OCI-LY7 (cell line): ENCODE data around the gene GPR42. TPM values are rescaled to one million over a fixed set of nuclear protein-coding genes. Genes with fewer than 3 reads are reported as not detected.

ENCODE experiments used
- BruUV-seq: library from RNA; stranded (reverse); fragments of 400-500 nt; replicated peaks from 2 replicates; lab custom pipeline; 2021; lab: Mats Ljungman, UMichigan
- CTCF ChIA-PET: fragments of 300-600 bp; sonication (Branson Sonifier 250); formaldehyde crosslinking; loops from one replicate; lab custom pipeline; 2022; ENCODE audit warnings: antibody characterized with exemption; ENCODE audit not compliant: unreplicated experiment; lab: Charles Lee
- POLR2A ChIA-PET: fragments of 300-600 bp; sonication (Branson Sonifier 250); formaldehyde crosslinking; loops from one replicate; lab custom pipeline; 2022; ENCODE audit warnings: antibody characterized with exemption; lab: Charles Lee
- DNase-seq: peaks from one replicate; pipeline ENCODE4 v3.0.0-alpha.2; 2015; ENCODE audit warnings: low spot score
- H2AFZ ChIP-seq: fragments of 200-600 bp; sonication (generic), shearing (Covaris generic); 2 replicates; pipeline ENCODE4 v1.6.1; 2014; ENCODE audit warnings: mild to moderate bottlenecking, antibody characterized with exemption, low read length, moderate library complexity
- H3K27ac ChIP-seq: fragments of 200-600 bp; sonication (generic); 2 replicates; pipeline ENCODE4 v1.5.1; 2014; ENCODE audit warnings: mixed run types, low read depth, mild to moderate bottlenecking, moderate library complexity, low read length, inconsistent platforms; ENCODE audit not compliant: poor library complexity, severe bottlenecking
- H3K36me3 ChIP-seq: fragments of 200-600 bp; sonication (generic); 2 replicates; pipeline ENCODE4 v1.6.1; 2014; ENCODE audit warnings: mild to moderate bottlenecking, antibody characterized with exemption, low read length, moderate library complexity, mixed read lengths; ENCODE audit not compliant: insufficient read depth
- H3K4me1 ChIP-seq: fragments of 200-600 bp; sonication (generic); 2 replicates; pipeline ENCODE4 v1.5.1; 2014; ENCODE audit warnings: mild to moderate bottlenecking, low read length; ENCODE audit not compliant: insufficient read depth, poor library complexity, severe bottlenecking
- H3K4me2 ChIP-seq: fragments of 200-600 bp; sonication (generic); 2 replicates; pipeline ENCODE4 v1.6.1; 2014; ENCODE audit warnings: mild to moderate bottlenecking, low read length
- H3K4me3 ChIP-seq: fragments of 200-600 bp; sonication (generic); 2 replicates; pipeline ENCODE4 v1.5.1; 2014; ENCODE audit warnings: mild to moderate bottlenecking, low read depth, low read length; ENCODE audit not compliant: poor library complexity, severe bottlenecking
- H3K79me2 ChIP-seq: fragments of 200-600 bp; sonication (generic); 2 replicates; pipeline ENCODE4 v1.6.1; 2016; ENCODE audit warnings: low read depth, mild to moderate bottlenecking, low read length, moderate library complexity, mixed read lengths; ENCODE audit not compliant: insufficient read depth
- H3K9me2 ChIP-seq: fragments of 200-600 bp; sonication (generic); 2 replicates; pipeline ENCODE4 v1.6.1; 2016; ENCODE audit warnings: mild to moderate bottlenecking, low read length, mixed read lengths; ENCODE audit not compliant: insufficient read depth
- H3K9me3 ChIP-seq: fragments of 200-600 bp; sonication (generic); 2 replicates; pipeline ENCODE4 v1.6.1; 2014; ENCODE audit warnings: mild to moderate bottlenecking, mixed run types, low read length, mixed read lengths
- H4K20me1 ChIP-seq: fragments of 200-600 bp; sonication (generic); 2 replicates; pipeline ENCODE4 v1.6.1; 2014; ENCODE audit warnings: mild to moderate bottlenecking, antibody characterized with exemption, low read length, moderate library complexity, mixed read lengths; ENCODE audit not compliant: insufficient read depth
- EZH2phosphoT487 ChIP-seq: fragments of 200-600 bp; sonication (generic); IDR thresholded peaks from 2 replicates; pipeline ENCODE4 v1.6.1; 2018; ENCODE audit warnings: low read depth, borderline replicate concordance, mild to moderate bottlenecking, mixed run types, antibody characterized with exemption, low read length, moderate library complexity, mixed read lengths
- intact Hi-C: fragments of 100-400 bp; cut with micrococcal nuclease; formaldehyde crosslinking; loops from one replicate; pipeline ENCODE4 v1.10.0; 2022; ENCODE audit not compliant: unreplicated experiment
- total RNA-seq, 2 experiments: library from RNA; depleted of rRNA in 1 of 2; stranded (reverse); fragments of >200 nt in 1 of 2; shearing (Covaris generic) in 1 of 2; gene quantifications; 2 replicates each; pipeline ENCODE4 v1.2.3, GENCODE V29; 2014 to 2022
- TF ChIP-seq, protein P1 (sequence below): fragments of 200-600 bp; sonication (generic); conservative IDR thresholded peaks from 2 replicates; pipeline ENCODE4 v1.5.1; 2014; ENCODE audit warnings: mild to moderate bottlenecking, antibody characterized with exemption, low read length, moderate library complexity, mixed read lengths

The GPR42 gene
- total RNA-seq, 2 experiments from 2014 or later = 0.06 TPM; not detected in 1

- POLR2A ChIA-PET = no interaction called here
- no peak overlapping the region for H3K4me3 ChIP-seq
- intact Hi-C loops = no loop called here
- H3K9me3 ChIP-seq = no peaks in the 10 kb centered on the region
- H4K20me1 ChIP-seq = no peaks in the 10 kb centered on the region
- TF ChIP-seq, protein P1, sequence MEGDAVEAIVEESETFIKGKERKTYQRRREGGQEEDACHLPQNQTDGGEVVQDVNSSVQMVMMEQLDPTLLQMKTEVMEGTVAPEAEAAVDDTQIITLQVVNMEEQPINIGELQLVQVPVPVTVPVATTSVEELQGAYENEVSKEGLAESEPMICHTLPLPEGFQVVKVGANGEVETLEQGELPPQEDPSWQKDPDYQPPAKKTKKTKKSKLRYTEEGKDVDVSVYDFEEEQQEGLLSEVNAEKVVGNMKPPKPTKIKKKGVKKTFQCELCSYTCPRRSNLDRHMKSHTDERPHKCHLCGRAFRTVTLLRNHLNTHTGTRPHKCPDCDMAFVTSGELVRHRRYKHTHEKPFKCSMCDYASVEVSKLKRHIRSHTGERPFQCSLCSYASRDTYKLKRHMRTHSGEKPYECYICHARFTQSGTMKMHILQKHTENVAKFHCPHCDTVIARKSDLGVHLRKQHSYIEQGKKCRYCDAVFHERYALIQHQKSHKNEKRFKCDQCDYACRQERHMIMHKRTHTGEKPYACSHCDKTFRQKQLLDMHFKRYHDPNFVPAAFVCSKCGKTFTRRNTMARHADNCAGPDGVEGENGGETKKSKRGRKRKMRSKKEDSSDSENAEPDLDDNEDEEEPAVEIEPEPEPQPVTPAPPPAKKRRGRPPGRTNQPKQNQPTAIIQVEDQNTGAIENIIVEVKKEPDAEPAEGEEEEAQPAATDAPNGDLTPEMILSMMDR = no peak
- no peak for TF ChIP-seq EZH2phosphoT487
- H3K27ac ChIP-seq = no peak overlapping the region
- H2AFZ ChIP-seq = no peak overlapping the region
- CTCF ChIA-PET = no interaction called here
- no TSS peak for BruUV-seq
- no peak overlapping the region for H3K4me2 ChIP-seq
- no peaks in the 10 kb centered on the region for H3K9me2 ChIP-seq
- no peaks in the 10 kb centered on the region for H3K79me2 ChIP-seq
- H3K4me1 ChIP-seq = no peaks in the 10 kb centered on the region
- no peak for DNase-seq
- no peaks in the 10 kb centered on the region for H3K36me3 ChIP-seq
Observed at GRCh38 chr19:35417713-35418534, 47.1 kb downstream of the GPR42 start.

DNA sequence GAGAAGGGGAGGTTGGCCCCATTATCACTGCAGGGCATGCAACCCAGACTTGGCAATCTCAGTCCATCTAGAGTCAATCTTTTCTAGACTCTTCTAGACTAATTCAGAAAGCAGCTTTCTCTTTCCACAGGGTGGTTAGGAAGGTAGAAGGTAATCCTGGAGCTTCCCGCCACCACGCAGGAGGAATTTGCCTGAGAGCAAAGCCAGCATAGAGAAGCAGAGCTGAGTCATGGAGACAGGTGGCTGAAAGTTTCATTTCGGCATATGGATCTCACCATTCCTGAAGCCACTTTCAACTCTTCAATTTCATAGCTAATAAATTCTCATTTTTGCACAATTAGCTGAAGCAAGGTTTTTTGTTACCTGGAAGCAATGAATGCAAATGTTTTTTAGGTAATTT lies 48.2 kb downstream of the GPR42 start:
- H3K4me1 ChIP-seq = no peaks in the 10 kb centered on the region
- BruUV-seq = no TSS peak
- no peak for TF ChIP-seq EZH2phosphoT487
- TF ChIP-seq, protein P1 = no peak
- no peak overlapping the region for H3K4me2 ChIP-seq
- no peak overlapping the region for H3K27ac ChIP-seq
- no peaks in the 10 kb centered on the region for H3K79me2 ChIP-seq
- H2AFZ ChIP-seq = no peak overlapping the region
- no peak overlapping the region for H3K4me3 ChIP-seq
- no peaks in the 10 kb centered on the region for H3K9me2 ChIP-seq
- ChIA-PET POLR2A (no interaction called here), CTCF (no interaction called here)
- intact Hi-C loops = no loop called here
- no peaks in the 10 kb centered on the region for H4K20me1 ChIP-seq
- no peak for DNase-seq
- no peaks in the 10 kb centered on the region for H3K36me3 ChIP-seq
- no peaks in the 10 kb centered on the region for H3K9me3 ChIP-seq

DNA sequence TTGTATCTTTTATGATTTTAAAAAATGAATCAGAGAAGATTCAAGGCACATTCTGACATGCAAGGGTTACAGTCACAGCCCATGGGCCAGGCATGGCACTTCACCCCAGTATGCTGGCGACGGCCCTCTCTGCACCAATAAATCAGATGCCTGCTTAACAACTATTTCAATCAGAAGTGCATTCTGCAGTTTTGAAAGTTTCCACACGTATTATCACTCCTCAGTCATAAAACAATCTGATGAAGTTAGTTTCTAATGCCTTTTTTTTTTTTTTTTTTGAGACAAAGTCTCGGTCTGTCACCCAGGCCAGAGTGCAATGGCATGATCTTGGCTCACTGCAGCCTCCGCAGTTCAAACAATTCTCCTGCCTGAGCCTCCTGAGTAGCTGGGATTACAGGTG lies 48.9 kb downstream of the GPR42 start:
- no TSS peak for BruUV-seq
- Histone ChIP-seq H3K9me2 (no peaks in the 10 kb centered on the region), H3K4me1 (no peaks in the 10 kb centered on the region), H3K27ac (no peak overlapping the region), H3K79me2 (no peaks in the 10 kb centered on the region), H4K20me1 (no peaks in the 10 kb centered on the region), H3K4me3 (no peak overlapping the region), H3K36me3 (no peaks in the 10 kb centered on the region), H3K9me3 (no peaks in the 10 kb centered on the region), H3K4me2 (no peak overlapping the region), H2AFZ (no peak overlapping the region)
- intact Hi-C loops = no loop called here
- DNase-seq = no peak
- ChIA-PET POLR2A (no interaction called here), CTCF (no interaction called here)
- TF ChIP-seq EZH2phosphoT487 = no peak
- TF ChIP-seq, protein P1 = no peak
